ENCODE results near the gene HAUS8. TPM values are rescaled to one million over a fixed set of nuclear protein-coding genes. Genes with fewer than 3 reads are reported as not detected.

The HAUS8 gene
- total and polyA plus RNA-seq, 2 of the 8 experiments (the other 6 are each of a cell fraction or from before 2014, with no cell fraction given): 18.4 to 23.2 TPM

DNA sequence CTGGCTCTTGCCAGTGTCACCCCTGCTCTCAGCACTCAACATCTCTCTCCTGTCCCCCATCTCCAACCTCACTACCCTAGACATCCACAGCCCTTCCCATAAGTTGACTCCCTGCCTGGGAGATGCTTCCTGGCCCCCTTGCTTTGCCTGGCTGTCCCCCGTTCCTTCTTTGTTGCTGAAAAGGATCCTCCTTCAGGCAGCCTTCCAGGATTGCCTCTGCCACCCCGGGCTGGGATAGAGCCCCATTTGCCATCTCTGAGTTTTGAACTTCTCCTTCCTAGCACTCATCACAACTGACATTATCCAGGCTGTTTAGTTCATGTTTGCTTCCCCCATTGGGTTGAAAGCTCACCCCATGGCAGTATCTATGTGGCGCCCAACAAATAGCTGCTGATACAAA, 68.7 kb downstream of the HAUS8 start:
- Histone ChIP-seq H3K4ac (replicated peaks; ENCODE audit: insufficient read length, low read depth, low read length) (no peak overlapping the region), H4K91ac (replicated peaks; ENCODE audit: insufficient read length, low read length) (no peak overlapping the region), H3K23ac (ENCODE audit: insufficient read length) (no peak overlapping the region), H2AK5ac (ENCODE audit: low read depth, low read length) (no peak overlapping the region), H3K79me1 (ENCODE audit: low read depth, low read length) (no peaks in the 10 kb centered on the region), H3K56ac (replicated peaks; ENCODE audit: insufficient read length, low read depth, low read length) (no peak overlapping the region), H4K5ac (ENCODE audit: insufficient read length, low read depth, low read length) (no peak overlapping the region), H2BK120ac (replicated peaks; ENCODE audit: low read depth, low read length) (no peak overlapping the region), H4K8ac (ENCODE audit: extremely low read depth, insufficient read depth, low read length) (no peak overlapping the region), H3K27me3 (replicated peaks in 1 of 4; ENCODE audit: control insufficient read depth in 3 of 4, extremely low read depth in 1 of 4, insufficient read depth in 3 of 4, low read length in 3 of 4) (no peaks in the 10 kb centered on the region), H2BK12ac (ENCODE audit: low read depth, low read length) (no peak overlapping the region), H3K23me2 (ENCODE audit: low read depth, low read length) (no peaks in the 10 kb centered on the region; the same call in 1 of the 2 replicates), H3K27ac (ENCODE audit: low read depth, low read length) (no peak overlapping the region), H3K18ac (ENCODE audit: extremely low read depth, low read length) (no peak overlapping the region), H3K9me3 (ENCODE audit: insufficient read depth in 2 of 2, low read depth in 1 of 2, low read length in 1 of 2) (no peaks in the 10 kb centered on the region), H3K4me2 (ENCODE audit: insufficient read depth in 1 of 2, low read depth in 2 of 2, low read length in 2 of 2) (no peak overlapping the region), H2BK5ac (ENCODE audit: low read depth, low read length) (no peak overlapping the region), H3K14ac (ENCODE audit: insufficient read length) (no peak overlapping the region), H2BK15ac (ENCODE audit: low read length) (no peak overlapping the region), H3K9ac (replicated peaks in 1 of 4; ENCODE audit: extremely low read depth in 1 of 4, low read depth in 3 of 4, low read length in 3 of 4) (no peak overlapping the region), H2AFZ (ENCODE audit: low read length) (no peak overlapping the region), H3K79me2 (ENCODE audit: control insufficient read depth in 1 of 2, insufficient read depth in 2 of 2, low read length in 2 of 2) (no peaks in the 10 kb centered on the region), H3K4me3 (ENCODE audit: extremely low read depth in 1 of 4, insufficient read depth in 2 of 4, low read depth in 3 of 4, low read length in 4 of 4) (no peak overlapping the region), H3K4me1 (replicated peaks in 1 of 4; ENCODE audit: control insufficient read depth in 3 of 4, insufficient read depth in 4 of 4, low read length in 3 of 4) (peaks cover 0 to 8% (median 0%) of the 10 kb centered on the region in 4 experiments; a peak in 2 of 7 replicates), H2BK20ac (ENCODE audit: low read length) (no peak overlapping the region), H4K20me1 (replicated peaks in 1 of 2; ENCODE audit: control insufficient read depth in 1 of 2, insufficient read depth in 2 of 2, low read length in 2 of 2) (peaks cover 0 to 2% of the 10 kb centered on the region in 2 experiments), H3K36me3 (ENCODE audit: control insufficient read depth in 2 of 4, insufficient read depth in 4 of 4, low read length in 3 of 4) (no peaks in the 10 kb centered on the region)
- 86% methylated on average over 3 of the region's 3 CpGs; no CpG with 5 or more reads in 1 of the 2 experiments for WGBS, 2 experiments (ENCODE audit: extremely low coverage in 1 of 2, insufficient coverage in 1 of 2, insufficient read length in 1 of 2, insufficient replicate concordance in 2 of 2, low coverage in 1 of 2, low lambda C conversion rate in 2 of 2, missing lambda C conversion rate in 1 of 2)
- CTCF ChIA-PET (ENCODE audit: partially characterized antibody): interaction anchor here (2.8 kb wide), 1 partner anchor 45 kb away, joined by 8 read pairs; no protein-coding TSS in a partner anchor
- DNase-seq (ENCODE audit: low read depth in 1 of 2, low spot score in 2 of 2) (no peak), FAIRE-seq (no peak)
- POLR2A ChIA-PET (ENCODE audit: partially characterized antibody): no interaction called here
- TF ChIP-seq, protein P1, sequence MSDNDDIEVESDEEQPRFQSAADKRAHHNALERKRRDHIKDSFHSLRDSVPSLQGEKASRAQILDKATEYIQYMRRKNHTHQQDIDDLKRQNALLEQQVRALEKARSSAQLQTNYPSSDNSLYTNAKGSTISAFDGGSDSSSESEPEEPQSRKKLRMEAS (IDR thresholded peaks at IDR 0.05): no peak
- TF ChIP-seq CHD1 (IDR thresholded peaks at IDR 0.05; ENCODE audit: low read depth, low read length) (no peak), POLR2AphosphoS5 (IDR thresholded peaks at IDR 0.05; ENCODE audit: low read depth, low read length) (no peak), CTBP2 (IDR thresholded peaks at IDR 0.05; ENCODE audit: borderline replicate concordance, insufficient read depth, insufficient read length, low read length) (no peak)

Measured in H1 (cell line).